ENCODE measurements around the gene NKX2-1.

The NKX2-1 gene

DNA sequence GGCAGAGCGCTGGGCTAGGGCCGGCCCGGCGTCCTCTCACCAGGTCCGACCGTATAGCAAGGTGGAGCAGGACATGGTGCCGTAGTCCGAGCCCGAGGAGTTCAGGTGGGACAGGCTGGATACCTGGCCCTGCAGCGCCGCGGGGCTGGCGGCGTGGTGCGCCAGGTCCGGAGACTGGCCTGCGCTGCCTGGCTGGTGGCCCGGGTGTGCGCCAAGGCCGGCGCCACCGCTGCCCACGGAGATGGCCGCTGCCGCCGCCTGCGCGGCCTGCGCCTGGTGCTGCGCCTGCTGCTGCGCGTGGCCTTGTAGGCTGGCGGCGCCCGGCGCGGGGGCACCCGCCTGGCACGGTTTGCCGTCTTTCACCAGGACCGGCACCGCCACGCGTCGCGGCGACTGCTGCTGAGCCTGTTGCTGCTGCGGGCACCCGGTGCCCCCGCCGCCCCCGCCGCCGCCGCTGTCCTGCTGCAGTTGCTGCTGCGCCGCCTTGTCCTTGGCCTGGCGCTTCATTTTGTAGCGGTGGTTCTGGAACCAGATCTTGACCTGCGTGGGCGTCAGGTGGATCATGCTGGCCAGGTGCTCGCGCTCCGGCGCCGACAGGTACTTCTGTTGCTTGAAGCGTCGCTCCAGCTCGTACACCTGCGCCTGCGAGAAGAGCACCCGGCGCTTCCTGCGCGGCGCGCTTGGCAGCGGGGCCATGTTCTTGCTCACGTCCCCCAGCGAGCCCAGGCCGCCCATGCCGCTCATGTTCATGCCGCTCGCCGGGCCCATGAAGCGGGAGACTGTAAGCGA is 2.6 kb downstream of the NKX2-1 start:
- no peak for DNase-seq

DNA sequence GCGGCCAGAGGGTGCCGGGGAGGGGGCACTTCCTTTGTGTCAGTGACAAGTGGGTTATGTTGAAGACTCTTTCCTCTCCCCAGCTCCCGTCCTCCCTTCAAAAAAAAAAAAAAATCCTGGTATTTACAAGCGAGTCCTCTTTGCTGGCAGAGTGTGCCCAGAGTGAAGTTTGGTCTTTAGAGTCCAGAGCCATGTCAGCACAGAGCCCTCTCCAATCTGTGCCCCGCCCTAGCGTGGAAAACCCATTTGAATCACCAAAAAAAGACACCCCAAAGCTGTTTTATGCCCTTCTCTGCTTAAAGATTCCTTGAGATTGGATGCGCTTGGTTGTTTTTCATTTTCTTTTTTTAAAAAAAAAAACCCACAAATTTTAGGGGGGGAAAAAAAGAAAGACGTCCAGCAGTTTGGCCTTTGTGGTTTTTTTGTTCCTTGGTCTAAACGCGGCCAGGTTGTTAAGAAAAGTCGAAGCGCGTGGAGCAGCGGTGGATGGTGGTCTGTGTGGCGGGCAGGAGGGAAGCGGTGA is 3.3 kb downstream of the NKX2-1 start:
- DNase-seq, result no peak

DNA sequence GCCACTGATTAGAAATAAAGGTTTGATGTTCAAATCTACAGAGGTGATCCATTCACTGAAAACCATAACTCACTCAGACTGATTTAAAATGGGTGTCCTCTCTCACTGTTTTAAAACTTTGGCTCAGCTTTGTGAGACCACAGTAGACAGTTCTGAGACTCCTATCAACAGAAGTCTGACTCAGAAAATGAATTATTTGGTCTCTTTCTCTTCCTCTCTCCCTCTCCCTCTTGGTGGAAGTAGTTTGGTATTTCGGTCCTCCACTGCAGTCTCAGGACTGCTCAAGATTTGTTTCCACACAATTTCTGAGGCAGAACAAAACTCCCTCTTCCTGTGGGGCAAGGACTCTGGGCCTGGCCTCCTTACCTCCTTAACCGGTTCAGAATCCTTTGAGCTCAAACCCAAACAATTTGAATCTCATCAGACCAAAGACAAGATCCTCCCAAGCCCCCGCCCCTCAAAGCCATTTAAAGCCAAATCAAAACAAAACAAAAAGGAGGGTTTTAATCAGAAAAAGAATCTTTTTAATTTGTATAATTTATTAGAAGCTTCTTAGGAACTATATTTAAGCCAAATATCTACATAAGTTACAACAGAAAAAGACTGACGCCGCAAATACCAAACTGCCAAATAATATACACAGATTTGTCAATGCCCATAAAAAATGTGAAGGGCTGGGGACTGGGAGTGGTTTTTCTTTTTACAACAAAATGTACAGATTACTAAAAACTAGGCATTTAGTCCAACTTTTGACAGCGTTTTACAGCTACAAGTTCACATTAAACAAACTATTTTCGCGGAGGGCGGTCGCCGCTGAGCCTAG is 3.9 kb downstream of the NKX2-1 start:
- DNase-seq, result no peak

DNA sequence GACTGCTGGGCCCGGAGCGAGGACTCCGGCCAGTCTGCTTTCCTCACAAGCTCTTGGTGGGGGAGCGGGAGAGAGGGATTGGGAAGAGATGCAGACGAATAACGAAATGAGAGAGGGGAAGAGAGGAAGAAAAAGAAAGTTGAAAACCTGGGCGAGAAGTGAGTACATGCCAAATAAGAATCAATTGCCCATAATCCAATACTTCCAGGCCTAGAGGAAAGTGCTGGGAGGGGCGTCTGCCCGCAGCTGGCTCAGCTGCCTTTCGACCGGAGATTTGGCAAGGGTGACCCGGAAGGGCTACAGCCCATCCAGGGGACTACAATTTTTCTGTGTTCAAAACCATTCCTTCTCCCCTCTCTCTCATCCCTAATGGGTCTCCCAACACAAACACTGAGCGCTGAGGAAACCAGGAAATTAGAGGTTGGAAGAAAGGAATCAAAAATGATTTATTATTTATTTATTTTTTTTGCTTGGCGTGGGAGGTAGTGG is 4.9 kb downstream of the NKX2-1 start:
- no peak for DNase-seq

DNA sequence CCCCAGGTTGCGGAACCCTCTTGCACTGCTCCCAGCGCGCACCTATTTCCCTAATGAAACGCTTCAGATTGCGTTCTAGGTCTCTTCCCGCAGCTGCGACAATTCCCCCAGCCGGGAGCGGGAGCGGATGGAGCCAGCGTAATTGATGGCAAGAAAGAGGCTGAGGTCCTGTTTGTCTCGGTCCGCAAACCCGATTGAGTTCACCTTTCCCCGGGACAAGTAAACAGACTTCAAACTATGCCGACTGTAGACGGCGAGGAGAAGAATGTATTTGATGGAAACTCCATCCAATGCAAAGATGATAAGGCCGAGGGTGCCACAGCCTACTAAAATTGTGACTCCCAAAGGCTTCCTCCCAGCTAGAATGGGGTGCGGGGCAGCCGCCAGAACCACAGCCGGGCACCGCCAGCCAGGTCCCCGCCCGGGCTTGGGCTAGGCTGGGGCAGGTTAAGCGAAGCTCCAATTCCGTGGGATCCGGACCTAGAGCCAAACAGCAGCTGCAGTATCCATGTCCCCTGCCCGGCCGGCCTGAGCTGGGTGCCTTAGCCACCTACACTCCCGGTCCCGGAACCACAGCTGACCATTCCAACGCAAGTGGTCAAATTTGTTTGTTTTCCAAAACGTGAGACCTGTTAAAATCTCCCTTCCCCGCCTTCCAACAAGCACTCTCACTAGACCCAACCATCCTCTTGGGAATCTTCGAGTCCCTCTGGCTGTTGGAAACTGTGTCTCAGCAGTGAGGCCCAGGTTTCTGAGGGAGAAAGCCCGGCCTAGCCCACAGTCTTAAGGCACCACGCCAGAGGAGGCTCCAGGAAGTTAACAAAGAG is 5.5 kb downstream of the NKX2-1 start:
- no peak for DNase-seq

DNA sequence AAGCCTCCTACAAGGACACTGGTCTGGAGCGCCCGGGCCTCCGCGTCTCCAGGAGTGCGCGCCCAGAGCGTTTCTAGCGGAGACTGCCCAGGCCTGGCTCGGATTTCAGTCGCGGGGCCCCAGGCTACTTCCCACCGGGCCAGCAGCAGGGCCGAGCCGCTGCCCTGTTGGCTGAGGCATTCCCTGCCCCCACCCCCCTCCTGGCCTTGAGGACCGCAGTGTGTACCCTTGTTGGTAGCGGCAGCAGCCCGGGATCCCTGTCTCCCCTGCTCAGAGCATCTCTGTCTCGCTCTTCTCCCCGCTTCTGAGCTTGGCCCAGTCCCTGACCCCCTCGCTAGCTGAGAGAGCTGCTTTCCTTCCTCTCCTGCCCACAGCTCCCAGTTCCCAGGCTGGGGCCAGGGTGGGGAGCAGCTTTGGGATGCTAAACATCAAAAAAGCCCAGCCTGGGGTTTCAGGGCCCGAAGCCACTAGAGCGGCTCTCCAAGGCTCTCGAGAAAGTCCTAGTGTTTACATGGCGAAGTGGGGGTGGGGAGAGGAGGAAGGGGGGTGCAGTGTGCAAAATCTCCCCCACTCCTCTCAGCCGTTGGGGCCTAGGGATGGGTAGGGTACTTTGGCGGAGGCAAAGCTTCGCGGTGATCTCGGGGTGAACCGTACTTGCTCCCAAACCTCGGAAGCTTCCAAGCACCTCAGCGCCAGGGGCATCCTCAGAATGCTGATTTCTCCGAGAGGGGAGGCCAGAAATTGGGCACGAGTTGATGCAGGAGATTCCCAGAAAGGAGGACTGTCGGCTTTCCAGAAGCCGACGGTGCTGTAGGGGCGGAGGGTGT is 6.4 kb downstream of the NKX2-1 start:
- DNase-seq, result no peak

DNA sequence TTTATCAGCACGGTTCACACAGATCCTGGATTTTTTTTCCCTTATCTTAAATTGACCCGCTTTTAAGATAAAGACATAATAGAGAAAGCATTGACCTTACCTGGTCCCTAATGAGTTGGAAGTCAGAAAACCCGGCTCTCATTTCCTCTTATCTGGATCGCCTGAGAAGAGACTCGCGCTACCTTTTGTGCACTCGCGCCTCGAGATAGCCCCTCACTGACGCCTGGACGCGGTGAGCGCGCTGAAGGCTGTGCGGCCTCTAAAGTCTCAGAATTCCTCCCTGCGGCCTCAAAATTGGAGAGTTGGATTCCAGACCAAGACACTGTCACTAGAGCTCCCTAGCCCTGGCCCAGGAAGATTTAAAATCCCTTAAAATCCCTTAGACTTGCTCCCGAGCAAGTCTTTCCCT is 7.0 kb downstream of the NKX2-1 start:
- DNase-seq, result no peak

DNA sequence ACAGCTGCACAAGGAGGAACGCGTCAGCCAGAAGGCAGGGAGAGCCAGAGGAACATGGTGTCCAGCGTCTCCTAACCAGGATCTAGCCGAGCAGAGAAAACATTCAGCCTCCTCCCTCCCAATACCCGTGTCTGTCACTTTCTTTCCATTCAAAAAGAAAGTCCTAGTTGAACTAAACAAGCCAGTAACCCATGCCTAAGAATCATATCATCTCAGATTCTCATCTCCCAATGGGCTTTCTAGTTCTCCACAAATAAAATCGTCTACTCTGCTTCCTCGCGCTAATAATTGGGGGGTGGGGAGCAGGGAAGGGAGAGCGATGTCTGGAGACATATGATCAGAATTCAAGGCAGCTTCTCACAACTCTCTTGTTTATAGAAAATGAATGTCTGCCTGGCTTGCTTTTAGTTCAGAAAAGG is 7.4 kb downstream of the NKX2-1 start:
- DNase-seq, result no peak

DNA sequence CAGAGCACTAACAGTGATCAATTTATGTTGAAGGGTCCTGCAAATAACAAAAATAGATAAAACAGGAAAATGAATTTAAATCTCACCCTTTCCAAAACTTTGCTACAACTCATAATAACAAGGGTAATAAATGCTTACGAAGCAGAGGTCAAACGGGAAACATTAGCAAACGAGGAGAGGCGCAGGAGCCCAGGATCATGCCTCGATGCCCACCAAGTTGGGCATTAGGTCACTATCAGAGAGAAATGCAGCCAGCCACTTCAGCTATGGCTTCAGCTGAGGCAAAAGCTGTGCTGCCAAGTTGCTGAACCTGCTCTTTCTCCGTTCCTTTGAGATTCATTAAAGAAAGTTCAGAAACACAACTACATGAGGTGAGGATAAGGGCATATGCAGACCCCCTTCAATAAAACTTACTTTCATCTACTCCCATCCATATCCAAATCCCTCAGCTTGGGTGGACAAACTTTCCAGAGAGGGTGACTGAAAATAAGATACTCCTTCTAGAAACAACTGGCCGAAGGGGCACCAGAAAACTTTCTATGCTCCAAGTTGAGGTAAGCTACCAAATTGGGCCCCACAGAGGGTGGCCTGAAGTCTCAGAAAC is 7.9 kb downstream of the NKX2-1 start:
- no peak for DNase-seq

DNA sequence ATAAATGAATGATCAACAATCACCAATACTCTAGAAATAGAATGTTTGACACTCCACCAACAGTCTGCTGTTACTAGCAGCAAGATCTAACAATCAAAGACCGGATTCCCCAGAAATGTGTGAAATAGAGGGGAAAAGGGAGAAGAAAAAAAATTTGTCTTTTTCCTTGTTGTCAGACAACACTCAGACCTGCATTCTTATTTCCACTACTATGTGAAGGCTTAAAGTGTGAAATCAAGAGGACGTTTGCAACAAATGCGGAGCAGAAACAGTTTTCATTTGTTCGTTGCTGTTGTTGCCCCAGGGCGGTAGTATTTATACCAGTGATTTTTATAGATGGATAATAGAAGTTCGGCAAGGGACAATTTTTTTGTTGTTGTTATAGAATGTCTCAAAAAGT is 9.2 kb downstream of the NKX2-1 start:
- DNase-seq, result no peak

DNA sequence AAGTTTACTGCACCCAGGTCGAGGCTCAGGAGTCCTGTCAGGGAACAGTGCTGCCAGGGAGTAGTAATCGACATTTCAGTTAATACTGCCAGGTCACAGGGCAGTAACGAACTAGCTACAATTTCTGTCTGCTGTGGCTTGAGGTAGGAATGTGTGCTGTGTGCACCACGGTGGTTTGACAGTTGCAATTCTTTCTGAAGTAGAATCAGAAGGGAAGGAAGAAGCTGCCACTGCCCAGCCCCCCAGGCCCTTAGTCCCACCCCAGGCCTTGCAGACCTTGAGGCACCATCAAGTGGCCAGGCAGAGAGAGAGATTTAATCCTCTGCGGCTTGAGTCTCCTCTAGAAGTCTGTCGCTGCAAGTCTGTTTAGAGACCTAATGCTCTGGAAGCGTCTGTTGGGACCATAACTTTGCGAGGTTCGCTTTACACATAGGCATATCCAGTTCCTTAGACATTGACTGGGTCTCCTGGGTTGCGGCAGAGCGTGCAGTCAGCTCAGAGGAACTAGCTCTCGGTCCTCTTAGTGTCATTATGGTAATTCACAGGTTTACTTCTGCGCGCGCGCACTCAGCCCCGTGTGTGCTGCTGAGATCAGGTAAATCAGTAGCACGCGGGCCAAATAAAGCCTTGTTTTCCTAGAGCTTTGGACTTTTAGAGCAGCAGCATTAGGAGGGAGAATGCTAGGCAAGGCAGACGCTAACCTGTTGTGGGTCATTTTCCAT is 9.8 kb downstream of the NKX2-1 start:
- no peak for DNase-seq

DNA sequence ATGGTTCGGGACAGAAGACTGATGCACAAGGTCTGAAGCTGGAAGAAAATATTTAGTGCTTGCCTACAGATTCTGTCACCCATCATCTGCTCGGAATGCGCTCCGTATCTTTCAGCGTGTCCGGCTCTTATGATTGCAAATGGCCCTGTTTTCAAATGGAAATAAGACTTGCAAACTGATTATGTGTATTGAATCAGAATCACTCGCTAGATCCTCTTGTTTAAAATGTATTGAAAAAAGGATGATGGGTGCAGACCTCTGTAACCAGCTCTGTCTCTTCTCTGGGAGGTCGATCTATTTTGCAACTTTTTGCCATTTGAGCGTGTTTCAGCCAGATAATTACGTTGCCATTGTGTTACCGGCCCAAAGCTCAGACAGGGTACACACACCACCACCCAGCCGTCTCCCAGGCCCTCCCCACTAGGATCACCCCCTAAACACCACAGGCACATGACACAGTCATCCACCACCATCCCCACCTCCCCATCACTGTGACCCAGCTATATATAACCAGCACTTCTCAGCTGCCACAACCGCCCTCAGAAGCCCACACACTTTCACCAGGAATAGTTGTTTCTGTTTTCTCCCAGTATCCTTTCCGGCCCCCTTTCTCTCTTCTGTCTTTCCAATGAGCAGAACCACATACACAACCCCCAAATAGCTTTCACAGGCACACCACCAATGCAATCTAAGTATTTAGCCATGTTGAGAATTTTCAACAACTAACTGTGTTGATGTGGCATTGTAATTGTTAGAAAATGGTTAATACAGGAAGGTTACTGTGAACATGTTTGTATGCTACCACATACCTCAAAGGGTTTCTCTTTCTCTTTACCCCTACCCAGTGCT is 10.7 kb downstream of the NKX2-1 start:
- DNase-seq, result no peak

DNA sequence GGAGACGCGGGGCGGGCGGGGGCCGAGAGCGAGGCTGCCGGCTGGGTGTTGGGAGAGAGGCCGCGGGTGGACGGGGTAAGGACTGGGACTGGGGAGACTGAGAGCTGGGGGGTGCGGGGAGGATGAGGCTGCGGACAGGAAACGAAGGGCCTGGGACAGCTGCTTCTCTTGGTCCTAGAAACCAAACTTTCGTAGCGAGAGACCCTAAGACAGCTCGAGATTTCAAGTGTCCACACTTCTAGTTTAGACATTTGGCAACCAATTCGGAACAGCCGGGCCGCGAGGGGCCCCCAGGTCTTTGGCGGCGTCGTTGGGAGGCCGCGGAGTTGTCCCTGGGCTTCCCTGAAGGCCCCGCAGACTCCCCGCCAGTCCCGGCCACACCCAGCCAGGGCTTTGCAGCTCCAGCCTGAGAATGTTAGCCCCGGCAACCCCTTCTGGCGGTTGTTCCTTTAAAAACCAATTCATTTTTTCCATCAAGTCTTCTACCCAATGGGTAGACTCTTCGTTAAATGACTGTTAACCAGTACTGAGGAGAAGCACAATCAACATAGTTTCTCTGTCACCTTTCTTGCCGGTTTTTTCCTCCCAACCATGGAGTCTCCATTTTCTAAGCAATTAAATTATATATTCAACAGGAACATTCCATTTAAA is 11.5 kb downstream of the NKX2-1 start:
- no peak for DNase-seq

DNA sequence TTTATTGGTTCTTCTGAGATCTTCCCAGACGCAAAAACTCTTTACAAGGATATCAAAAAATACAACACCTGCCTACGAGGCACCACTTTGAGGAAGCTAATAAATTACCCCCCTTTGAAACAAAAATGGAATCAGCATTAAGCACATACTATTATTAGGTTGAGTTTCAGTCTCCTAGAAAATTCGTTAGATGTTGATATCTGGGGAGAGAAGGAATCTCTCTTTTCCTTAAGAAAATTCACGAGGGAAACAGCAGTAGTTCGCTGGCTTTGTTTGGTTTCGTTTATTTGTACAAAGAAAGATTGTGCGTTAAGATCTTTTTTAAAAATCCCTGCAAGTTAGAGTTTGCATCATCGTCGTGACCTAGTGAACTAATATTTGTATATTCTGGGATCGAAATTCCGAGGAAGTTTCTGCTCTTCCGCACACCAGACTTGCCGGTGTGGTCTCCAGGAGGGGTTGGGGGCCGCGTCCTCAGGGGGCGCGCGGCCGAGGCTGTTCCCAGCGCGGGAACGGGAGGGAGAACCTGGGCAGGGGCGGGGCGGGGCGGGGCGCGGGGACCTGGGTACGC is 12.1 kb downstream of the NKX2-1 start:
- no peak for DNase-seq

DNA sequence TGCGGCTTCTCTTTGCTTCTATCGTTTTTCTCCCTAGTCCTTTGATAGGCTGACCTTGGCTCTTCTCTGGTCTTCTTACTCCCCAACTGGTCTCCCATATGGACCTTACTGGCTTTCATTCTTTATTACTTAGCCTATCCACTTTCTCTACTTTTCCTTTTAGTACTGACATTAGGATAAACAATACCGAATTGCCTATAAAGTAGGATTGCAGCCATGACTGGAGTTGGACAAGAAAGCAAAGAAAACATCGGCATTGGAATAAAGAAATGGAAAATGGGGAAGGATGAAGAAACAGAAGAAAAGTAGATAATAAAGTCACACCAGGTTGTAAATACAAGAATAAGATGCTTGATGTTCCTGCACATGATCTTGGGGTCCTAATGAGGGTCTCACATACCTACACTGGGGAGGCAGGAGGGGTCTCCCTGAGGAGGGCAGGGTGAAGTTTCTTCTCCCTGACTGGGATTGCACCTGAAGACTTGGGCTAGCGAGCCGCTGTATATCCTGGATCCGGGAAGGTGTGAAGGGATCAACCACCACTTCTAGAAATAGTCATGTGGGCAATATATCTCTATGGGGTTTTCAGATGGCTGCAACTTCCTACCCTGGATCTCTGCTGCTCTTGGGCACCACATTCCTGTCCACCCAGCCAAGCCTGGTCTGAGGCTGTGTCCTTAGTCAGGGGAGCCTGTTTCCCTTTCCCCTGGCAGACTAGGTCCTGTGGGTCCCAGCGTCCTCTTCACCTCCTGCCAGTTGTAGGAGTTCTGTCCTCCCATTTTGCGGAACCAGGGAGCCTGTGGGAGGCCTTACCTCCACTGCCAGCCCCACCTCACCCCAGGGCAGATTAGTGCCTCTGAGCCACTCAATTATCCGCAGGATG is 13.1 kb downstream of the NKX2-1 start:
- DNase-seq, result no peak

DNA sequence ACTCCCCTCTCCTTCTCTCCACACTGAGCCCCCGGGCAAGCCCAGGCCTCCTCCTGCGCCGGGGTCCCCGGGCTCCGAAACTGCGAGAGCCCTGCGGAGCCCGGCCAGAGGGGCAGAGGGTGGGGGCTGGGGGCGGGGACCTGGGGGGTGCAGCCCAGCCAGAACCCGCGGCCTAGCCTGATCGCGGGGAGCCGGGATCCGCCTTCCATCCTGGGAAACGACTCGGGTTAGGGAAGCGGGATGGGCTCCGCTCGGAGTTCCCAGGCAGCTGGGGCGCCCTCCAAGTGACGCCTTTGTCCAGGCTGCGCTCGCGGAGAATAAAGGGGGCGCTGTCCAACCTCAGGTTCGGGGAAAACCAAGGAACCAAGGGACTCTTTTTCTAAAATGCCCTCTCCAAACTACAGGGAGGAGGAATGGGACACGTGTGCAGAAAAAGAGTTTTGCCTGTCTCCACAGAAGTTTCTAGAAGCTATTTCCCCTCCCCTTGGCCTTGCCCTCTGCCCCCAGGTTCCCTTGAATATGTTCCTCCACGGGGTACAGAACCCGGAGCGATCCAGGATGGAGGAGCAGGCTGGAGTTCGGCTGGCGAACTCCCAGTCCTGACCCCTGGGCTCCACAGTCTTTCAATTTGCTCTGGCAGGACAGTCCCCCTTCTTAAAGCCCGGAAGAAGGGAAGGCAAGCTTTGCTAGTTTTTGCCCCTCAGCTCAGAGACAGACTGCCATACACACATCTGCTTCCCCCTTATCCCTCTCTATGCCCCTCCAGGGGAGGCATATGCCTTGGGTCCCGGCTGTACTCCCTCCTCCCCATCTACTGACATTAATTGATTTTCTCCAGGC is 13.9 kb downstream of the NKX2-1 start:
- DNase-seq, result no peak
